Fibroblast of skin of left quadriceps (primary cell): ENCODE data around the gene CNBD2.
"Not testable (repeated sequence)": the region's sequence is repeated elsewhere in the genome, so short reads cannot be mapped to it uniquely, and the experiment has no call there.

Source experiments
- DNase-seq, 2 experiments: peaks; one replicate each; pipeline ENCODE4 v3.0.0-alpha.2; 2013; ENCODE audit warnings: low read depth in 2 of 2

Gene CNBD2

GRCh38 chr20:36026131-36026530 lies 57.7 kb downstream of the CNBD2 start:
- DNase-seq, result not testable (repeated sequence)

- no peak for DNase-seq
These were observed 59.9 kb downstream of the CNBD2 start for GRCh38 chr20:36028106-36028808.

- DNase-seq, result no peak
These were observed 61.8 kb downstream of the CNBD2 start for GRCh38 chr20:36030149-36030548.

GRCh38 chr20:36031806-36032205 lies 63.4 kb downstream of the CNBD2 start:
- no peak for DNase-seq

GRCh38 chr20:36034875-36035274 lies 66.5 kb downstream of the CNBD2 start:
- no peak for DNase-seq

GRCh38 chr20:36035745-36036144 lies 67.4 kb downstream of the CNBD2 start:
- DNase-seq, result no peak

- no peak for DNase-seq
These were observed 68.3 kb downstream of the CNBD2 start for GRCh38 chr20:36036688-36037087.

GRCh38 chr20:36040571-36040970 lies 72.2 kb downstream of the CNBD2 start:
- no peak for DNase-seq

GRCh38 chr20:36043441-36043840 lies 75.1 kb downstream of the CNBD2 start:
- DNase-seq, result no peak

GRCh38 chr20:36043892-36044515 lies 75.6 kb downstream of the CNBD2 start:
- no peak for DNase-seq

- DNase-seq, result no peak
These were observed 77.0 kb downstream of the CNBD2 start for GRCh38 chr20:36045373-36045714.

GRCh38 chr20:36046073-36046798 lies 77.8 kb downstream of the CNBD2 start:
- DNase-seq, result not testable (repeated sequence)

- DNase-seq, result not testable (repeated sequence)
These were observed 81.0 kb downstream of the CNBD2 start for GRCh38 chr20:36049408-36049807.

- peak; percentile 75 to 78 for DNase-seq
These were observed 82.3 kb downstream of the CNBD2 start for GRCh38 chr20:36050436-36051317.

GRCh38 chr20:36051318-36052116 lies 83.1 kb downstream of the CNBD2 start:
- no peak for DNase-seq

GRCh38 chr20:36052117-36052513 lies 83.7 kb downstream of the CNBD2 start:
- no peak for DNase-seq

- not testable (repeated sequence) for DNase-seq
These were observed 85.6 kb downstream of the CNBD2 start for GRCh38 chr20:36053863-36054518.

GRCh38 chr20:36055145-36055544 lies 86.8 kb downstream of the CNBD2 start:
- no peak for DNase-seq

GRCh38 chr20:36060676-36061075 lies 92.3 kb downstream of the CNBD2 start:
- no peak for DNase-seq

GRCh38 chr20:36061754-36062153 lies 93.4 kb downstream of the CNBD2 start:
- DNase-seq, result no peak

- no peak for DNase-seq
These were observed 94.4 kb downstream of the CNBD2 start for GRCh38 chr20:36062799-36063198.
